ENCODE data around the gene TPO. TPM values are rescaled to one million over a fixed set of nuclear protein-coding genes. Genes with fewer than 3 reads are reported as not detected.

The TPO gene
- total RNA-seq, 1 experiment from 2014 or later: not detected

- peaks cover 25% of the 10 kb centered on the region for H3K4me1 ChIP-seq (replicated peaks)
- no peaks in the 10 kb centered on the region for H3K27me3 ChIP-seq (replicated peaks)
- H3K9me3 ChIP-seq (replicated peaks): no peaks in the 10 kb centered on the region
- H3K27ac ChIP-seq: no peak overlapping the region
- H3K4me3 ChIP-seq: no peak overlapping the region
- no peak for DNase-seq (ENCODE audit: low read depth in 1 of 2, low spot score in 2 of 2)
- no peaks in the 10 kb centered on the region for H3K36me3 ChIP-seq
Observed at GRCh38 chr2:1550076-1550475, 136.8 kb downstream of the TPO start.

- Histone ChIP-seq H3K36me3 (no peaks in the 10 kb centered on the region), H3K4me1 (replicated peaks) (peaks cover 25% of the 10 kb centered on the region), H3K9me3 (replicated peaks) (no peaks in the 10 kb centered on the region), H3K27me3 (replicated peaks) (no peaks in the 10 kb centered on the region), H3K4me3 (no peak overlapping the region), H3K27ac (no peak overlapping the region)
- peak in 1 of 2 experiments; percentile 46 for DNase-seq (ENCODE audit: low read depth in 1 of 2, low spot score in 2 of 2)
Observed at GRCh38 chr2:1550658-1551316, 137.5 kb downstream of the TPO start.

- Histone ChIP-seq H3K27me3 (replicated peaks) (no peaks in the 10 kb centered on the region), H3K27ac (no peak overlapping the region), H3K9me3 (replicated peaks) (no peaks in the 10 kb centered on the region), H3K4me3 (no peak overlapping the region), H3K36me3 (no peaks in the 10 kb centered on the region), H3K4me1 (replicated peaks) (peaks cover 28% of the 10 kb centered on the region)
- no peak for DNase-seq (ENCODE audit: low read depth in 1 of 2, low spot score in 2 of 2)
Observed at GRCh38 chr2:1551905-1552304, 138.6 kb downstream of the TPO start.

GRCh38 chr2:1552611-1553010, 139.3 kb downstream of the TPO start:
- no peaks in the 10 kb centered on the region for H3K36me3 ChIP-seq
- H3K27ac ChIP-seq: no peak overlapping the region
- H3K4me1 ChIP-seq (replicated peaks): peaks cover 28% of the 10 kb centered on the region
- H3K4me3 ChIP-seq: no peak overlapping the region
- H3K9me3 ChIP-seq (replicated peaks): no peaks in the 10 kb centered on the region
- no peak for DNase-seq (ENCODE audit: low read depth in 1 of 2, low spot score in 2 of 2)
- no peaks in the 10 kb centered on the region for H3K27me3 ChIP-seq (replicated peaks)

- Histone ChIP-seq H3K9me3 (replicated peaks) (no peaks in the 10 kb centered on the region), H3K36me3 (no peaks in the 10 kb centered on the region), H3K4me1 (replicated peaks) (peaks cover 28% of the 10 kb centered on the region), H3K27me3 (replicated peaks) (no peaks in the 10 kb centered on the region), H3K4me3 (no peak overlapping the region), H3K27ac (peak overlapping the region; percentile 23)
- DNase-seq (ENCODE audit: low read depth in 1 of 2, low spot score in 2 of 2): peak in 1 of 2 experiments; percentile 60
Observed at GRCh38 chr2:1553671-1554295, 140.5 kb downstream of the TPO start.

GRCh38 chr2:1556286-1556685, 143.0 kb downstream of the TPO start:
- peaks cover 18% of the 10 kb centered on the region for H3K4me1 ChIP-seq (replicated peaks)
- no peaks in the 10 kb centered on the region for H3K36me3 ChIP-seq
- H3K27ac ChIP-seq: no peak overlapping the region
- no peak for DNase-seq (ENCODE audit: low read depth in 1 of 2, low spot score in 2 of 2)
- no peak overlapping the region for H3K4me3 ChIP-seq
- no peaks in the 10 kb centered on the region for H3K9me3 ChIP-seq (replicated peaks)
- no peaks in the 10 kb centered on the region for H3K27me3 ChIP-seq (replicated peaks)

- peak; percentile 22 to 78 for DNase-seq (ENCODE audit: low read depth in 1 of 2, low spot score in 2 of 2)
- Histone ChIP-seq H3K9me3 (replicated peaks) (no peaks in the 10 kb centered on the region), H3K27ac (no peak overlapping the region)
Observed at GRCh38 chr2:1556776-1557466, 143.7 kb downstream of the TPO start.

GRCh38 chr2:1557467-1557820, 144.2 kb downstream of the TPO start:
- Histone ChIP-seq H3K36me3 (no peaks in the 10 kb centered on the region), H3K4me3 (no peak overlapping the region), H3K27me3 (replicated peaks) (no peaks in the 10 kb centered on the region), H3K4me1 (replicated peaks) (peaks cover 17% of the 10 kb centered on the region), H3K9me3 (replicated peaks) (no peaks in the 10 kb centered on the region), H3K27ac (no peak overlapping the region)
- DNase-seq (ENCODE audit: low read depth in 1 of 2, low spot score in 2 of 2): no peak

More at GRCh38 chr2:1556776-1557466, 143.7 kb downstream of the TPO start:
- Histone ChIP-seq H3K27me3 (replicated peaks) (no peaks in the 10 kb centered on the region), H3K4me3 (no peak overlapping the region), H3K36me3 (no peaks in the 10 kb centered on the region), H3K4me1 (replicated peaks) (peaks cover 17% of the 10 kb centered on the region)

- no peak overlapping the region for H3K4me3 ChIP-seq
- H3K9me3 ChIP-seq (replicated peaks): no peaks in the 10 kb centered on the region
- DNase-seq (ENCODE audit: low read depth in 1 of 2, low spot score in 2 of 2): no peak
- no peaks in the 10 kb centered on the region for H3K36me3 ChIP-seq
- 0 out of 2 replicates have a peak, but pooled peaks cover 3% of the 10 kb centered on the region for H3K4me1 ChIP-seq (replicated peaks)
- H3K27ac ChIP-seq: no peak overlapping the region
- H3K27me3 ChIP-seq (replicated peaks): no peaks in the 10 kb centered on the region
Observed at GRCh38 chr2:1559589-1560175, 146.4 kb downstream of the TPO start.

GRCh38 chr2:1561259-1561658, 148.0 kb downstream of the TPO start:
- H3K4me1 ChIP-seq (replicated peaks): 0 out of 2 replicates have a peak, but pooled peaks cover 3% of the 10 kb centered on the region
- no peaks in the 10 kb centered on the region for H3K27me3 ChIP-seq (replicated peaks)
- no peak for DNase-seq (ENCODE audit: low read depth in 1 of 2, low spot score in 2 of 2)
- no peak overlapping the region for H3K27ac ChIP-seq
- H3K36me3 ChIP-seq: no peaks in the 10 kb centered on the region
- H3K9me3 ChIP-seq (replicated peaks): no peaks in the 10 kb centered on the region
- no peak overlapping the region for H3K4me3 ChIP-seq

GRCh38 chr2:1561811-1562421, 148.7 kb downstream of the TPO start:
- Histone ChIP-seq H3K27me3 (replicated peaks) (no peaks in the 10 kb centered on the region), H3K4me3 (no peak overlapping the region), H3K9me3 (replicated peaks) (no peaks in the 10 kb centered on the region), H3K27ac (no peak overlapping the region), H3K36me3 (no peaks in the 10 kb centered on the region), H3K4me1 (replicated peaks) (no peaks in the 10 kb centered on the region)
- no peak for DNase-seq (ENCODE audit: low read depth in 1 of 2, low spot score in 2 of 2)

GRCh38 chr2:1563084-1563857, 150.0 kb downstream of the TPO start:
- H3K27me3 ChIP-seq (replicated peaks): no peaks in the 10 kb centered on the region
- H3K27ac ChIP-seq: no peak overlapping the region
- no peaks in the 10 kb centered on the region for H3K36me3 ChIP-seq
- DNase-seq (ENCODE audit: low read depth in 1 of 2, low spot score in 2 of 2): no peak
- H3K9me3 ChIP-seq (replicated peaks): no peaks in the 10 kb centered on the region
- no peak overlapping the region for H3K4me3 ChIP-seq
- H3K4me1 ChIP-seq (replicated peaks): no peaks in the 10 kb centered on the region

Data from SJSA1 (cell line).